LNCaP clone FGC (cell line): ENCODE measurements around the gene OSGIN1.

Source experiments
- DNase-seq: peaks from one replicate; pipeline ENCODE4 v3.0.0-alpha.2; 2011; ENCODE audit warnings: low read depth
- H3K4me3 ChIP-seq: 2 replicates; pipeline ENCODE4 v1.5.1; 2011; ENCODE audit warnings: mild to moderate bottlenecking, low read depth, low read length, control low read depth
- TF ChIP-seq, protein P1 (sequence below): IDR thresholded peaks from 2 replicates; pipeline ENCODE4 v1.5.1; 2012; ENCODE audit warnings: mild to moderate bottlenecking; ENCODE audit not compliant: control insufficient read depth, insufficient read depth; ENCODE audit errors: extremely low read depth

The OSGIN1 gene

DNA sequence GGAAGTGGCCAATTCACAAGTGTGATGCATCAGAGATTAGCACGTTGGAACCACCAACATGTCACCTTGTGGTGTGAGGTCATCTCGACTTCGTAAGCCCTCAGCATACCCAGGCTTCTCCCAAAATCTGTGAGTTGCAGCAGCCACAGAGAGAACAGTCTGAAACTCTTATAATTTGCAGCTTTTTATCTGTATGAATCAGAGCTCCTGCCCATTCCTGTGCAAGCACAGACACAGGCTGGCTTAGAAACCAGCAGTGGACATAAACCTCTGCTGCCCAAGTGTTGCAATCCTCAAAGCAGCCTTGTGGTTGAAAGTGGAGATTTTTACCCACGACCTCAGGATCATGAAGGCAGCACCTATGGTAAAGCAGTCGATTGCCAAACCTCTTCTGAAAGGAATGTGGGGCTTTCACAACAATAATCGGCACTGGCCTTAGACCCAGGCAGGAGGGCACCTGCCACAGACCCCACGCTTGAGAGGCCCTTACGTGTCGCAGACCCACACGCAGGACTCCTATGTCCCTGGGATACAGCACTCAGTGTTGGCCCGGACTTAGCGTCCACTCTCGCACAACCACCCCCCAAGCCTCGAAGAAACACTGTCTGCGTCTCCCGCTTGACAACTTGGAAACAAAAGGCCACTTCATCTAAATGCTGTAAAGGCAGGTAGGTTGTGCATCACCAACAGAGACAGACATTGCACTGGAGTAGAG lies 24.5 kb upstream of the OSGIN1 start:
- H3K4me3 ChIP-seq = no peak overlapping the region
- DNase-seq = no peak
- TF ChIP-seq, protein P1, sequence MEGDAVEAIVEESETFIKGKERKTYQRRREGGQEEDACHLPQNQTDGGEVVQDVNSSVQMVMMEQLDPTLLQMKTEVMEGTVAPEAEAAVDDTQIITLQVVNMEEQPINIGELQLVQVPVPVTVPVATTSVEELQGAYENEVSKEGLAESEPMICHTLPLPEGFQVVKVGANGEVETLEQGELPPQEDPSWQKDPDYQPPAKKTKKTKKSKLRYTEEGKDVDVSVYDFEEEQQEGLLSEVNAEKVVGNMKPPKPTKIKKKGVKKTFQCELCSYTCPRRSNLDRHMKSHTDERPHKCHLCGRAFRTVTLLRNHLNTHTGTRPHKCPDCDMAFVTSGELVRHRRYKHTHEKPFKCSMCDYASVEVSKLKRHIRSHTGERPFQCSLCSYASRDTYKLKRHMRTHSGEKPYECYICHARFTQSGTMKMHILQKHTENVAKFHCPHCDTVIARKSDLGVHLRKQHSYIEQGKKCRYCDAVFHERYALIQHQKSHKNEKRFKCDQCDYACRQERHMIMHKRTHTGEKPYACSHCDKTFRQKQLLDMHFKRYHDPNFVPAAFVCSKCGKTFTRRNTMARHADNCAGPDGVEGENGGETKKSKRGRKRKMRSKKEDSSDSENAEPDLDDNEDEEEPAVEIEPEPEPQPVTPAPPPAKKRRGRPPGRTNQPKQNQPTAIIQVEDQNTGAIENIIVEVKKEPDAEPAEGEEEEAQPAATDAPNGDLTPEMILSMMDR = no peak

DNA sequence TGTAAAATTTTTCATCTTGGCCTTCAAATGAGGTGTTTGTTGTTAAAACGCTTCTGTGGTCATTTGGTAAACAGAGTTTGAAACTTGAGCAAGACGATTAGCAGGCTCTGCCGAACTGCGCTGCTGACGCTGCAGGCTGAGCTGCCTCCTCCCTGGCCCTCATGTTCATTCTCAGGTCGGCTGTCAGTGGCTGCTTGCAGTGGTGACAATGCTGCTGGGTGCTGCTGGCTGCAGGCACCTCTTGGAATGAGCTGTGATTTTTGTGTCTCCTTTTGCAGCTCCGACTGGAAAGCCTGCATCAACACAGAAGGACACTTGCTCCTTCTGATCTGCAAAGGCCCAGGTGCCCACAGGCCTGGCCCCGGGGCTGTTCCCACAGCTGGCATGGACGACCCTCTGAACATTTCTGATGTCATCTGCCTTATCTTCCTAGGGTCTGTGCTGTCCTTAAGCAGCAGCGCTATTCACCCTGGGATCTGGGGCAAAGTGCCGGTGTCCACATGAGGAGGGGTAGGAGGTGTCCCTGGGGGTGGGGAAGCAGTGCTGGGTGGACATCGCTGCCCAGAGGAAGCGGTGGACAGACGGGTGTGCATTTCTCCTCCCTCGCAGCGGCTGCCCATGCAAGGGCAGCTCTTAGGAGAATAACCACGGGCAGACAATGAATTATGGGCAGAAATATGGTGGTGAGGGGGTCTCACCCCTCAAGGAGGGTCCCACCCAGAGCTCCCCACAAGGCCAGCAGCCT lies 23.1 kb upstream of the OSGIN1 start:
- DNase-seq = no peak
- no peak overlapping the region for H3K4me3 ChIP-seq
- TF ChIP-seq, protein P1 = no peak

DNA sequence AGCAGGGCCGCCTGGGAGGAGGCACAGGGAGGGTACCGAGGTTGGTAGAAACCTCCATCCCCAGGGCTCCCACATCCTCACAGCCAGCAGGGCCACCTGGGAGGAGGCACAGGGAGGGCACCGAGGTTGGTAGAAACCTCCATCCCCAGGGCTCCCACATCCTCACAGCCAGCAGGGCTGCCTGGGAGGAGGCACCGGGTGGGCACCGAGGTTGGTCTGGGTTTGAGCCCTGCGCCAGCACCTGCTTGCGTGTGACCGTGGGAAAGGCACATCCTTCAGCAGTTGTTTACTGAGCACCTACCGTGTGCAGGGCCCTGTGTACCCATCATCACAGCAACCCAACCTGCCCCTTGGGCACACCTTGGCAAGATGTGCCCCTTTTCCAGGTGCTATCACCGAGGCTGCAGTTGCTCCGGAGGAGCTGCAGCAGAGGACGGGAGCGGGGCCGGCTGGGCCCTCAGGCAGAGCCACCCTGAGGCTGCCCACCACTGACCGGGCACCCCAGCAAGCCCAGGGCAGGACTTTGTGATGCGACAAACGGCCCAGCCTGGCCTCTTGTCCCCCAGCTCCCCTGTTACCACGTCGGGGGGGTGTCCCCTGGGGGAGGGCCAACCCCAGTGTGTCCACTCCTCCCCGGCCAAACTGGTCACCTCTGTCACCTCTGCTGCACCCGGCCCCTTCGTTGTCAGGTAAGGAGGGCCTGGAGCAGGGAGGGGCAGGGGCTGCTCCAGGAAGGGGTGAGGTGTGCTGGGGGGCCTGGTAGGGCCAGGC lies 22.1 kb upstream of the OSGIN1 start:
- H3K4me3 ChIP-seq = no peak overlapping the region
- TF ChIP-seq, protein P1 = no peak
- no peak for DNase-seq

DNA sequence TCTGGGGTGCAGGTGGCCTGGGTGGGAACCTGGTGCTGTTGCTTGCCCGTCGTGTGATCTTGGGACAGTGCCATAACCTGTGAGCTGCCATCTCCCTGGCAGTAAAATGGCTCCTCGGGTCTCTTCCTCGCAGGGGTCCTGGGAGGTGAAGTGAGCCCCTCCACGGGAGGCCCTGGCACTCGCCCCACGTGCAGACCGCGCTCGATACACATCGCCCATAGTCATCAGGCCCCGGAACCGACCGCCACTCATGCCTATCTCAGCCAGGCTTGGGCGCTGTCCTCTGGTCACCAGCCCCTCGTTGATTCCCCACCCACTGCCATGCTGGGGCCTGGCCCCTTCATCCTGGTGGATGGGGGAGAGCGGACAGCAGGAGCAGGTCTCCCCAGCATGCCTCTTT lies 21.5 kb upstream of the OSGIN1 start:
- H3K4me3 ChIP-seq = no peak overlapping the region
- DNase-seq = no peak
- TF ChIP-seq, protein P1 = no peak

DNA sequence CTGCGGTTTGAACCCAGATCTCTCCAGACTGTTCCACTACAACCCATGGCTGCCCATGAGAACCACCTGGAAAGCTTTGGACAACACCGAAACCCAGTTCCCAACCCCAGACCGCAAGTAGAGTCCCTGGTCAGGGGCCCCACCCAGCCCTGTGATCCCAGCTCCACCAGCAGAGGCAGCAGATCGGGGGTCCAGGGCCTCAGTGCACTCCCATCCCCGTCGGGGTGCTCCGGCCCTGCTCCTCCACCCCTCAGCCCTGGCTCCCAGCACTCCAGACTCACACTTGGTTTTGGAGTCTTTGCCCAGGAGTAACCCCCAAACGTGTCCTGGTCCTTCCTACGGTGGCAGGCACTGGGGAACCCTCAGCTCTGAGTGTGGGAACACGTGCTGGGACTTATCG lies 20.7 kb upstream of the OSGIN1 start:
- DNase-seq = no peak
- TF ChIP-seq, protein P1 = no peak
- no peak overlapping the region for H3K4me3 ChIP-seq

DNA sequence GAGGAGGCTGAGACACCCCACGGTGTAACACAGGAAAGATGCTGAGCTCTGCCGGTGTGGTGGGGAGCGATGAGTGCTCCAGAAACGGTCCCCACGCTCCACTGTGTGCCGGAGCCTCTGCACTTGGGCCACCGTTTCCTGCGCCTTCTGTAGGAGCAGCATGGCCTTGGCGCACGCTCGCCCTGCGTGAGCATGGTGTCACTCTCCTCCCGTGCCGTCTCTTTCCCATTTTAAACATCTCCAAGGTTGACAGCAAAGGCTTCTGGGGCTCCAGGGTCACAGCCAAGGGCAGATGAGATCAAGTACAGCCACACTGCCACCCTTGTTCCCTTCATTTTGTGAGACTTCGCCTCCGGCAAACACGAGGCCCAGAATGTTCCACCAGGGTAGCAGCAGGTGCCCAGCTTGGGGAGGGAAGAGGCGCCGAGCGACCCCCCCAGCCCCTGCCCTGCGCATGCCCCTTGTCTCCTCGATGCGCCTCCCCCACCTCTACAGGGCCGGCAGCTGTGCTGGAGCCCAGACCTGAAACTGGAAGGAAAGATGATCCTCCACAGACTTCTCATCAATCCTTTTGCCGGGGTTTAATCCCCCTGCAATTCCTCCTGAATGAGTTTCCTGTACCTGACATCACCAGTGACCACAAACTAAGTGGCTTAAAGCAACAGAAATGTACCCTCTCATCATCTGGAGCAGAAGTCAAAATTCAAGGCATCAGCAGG lies 19.9 kb upstream of the OSGIN1 start:
- DNase-seq = no peak
- no peak overlapping the region for H3K4me3 ChIP-seq
- TF ChIP-seq, protein P1 = no peak
